T-cell (primary cell): Measurements from ENCODE around the gene MRPL9. TPM values are rescaled to one million over a fixed set of nuclear protein-coding genes. Genes with fewer than 3 reads are reported as not detected.
"Not testable (repeated sequence)": the region's sequence is repeated elsewhere in the genome, so short reads cannot be mapped to it uniquely, and the experiment has no call there.

Experiments used
- ATAC-seq, 4 experiments: fragments of 200-7000 bp in 3 of 4; fragments of 150-1000 bp in 1 of 4; cut with Tn5 transposase; replicated peaks in 1 of 4; 1 replicate in 3 of 4; 2 replicates in 1 of 4; pipeline ENCODE4 v1.10.0; 2021; ENCODE audit warnings: moderate library complexity in 3 of 4, mild to moderate bottlenecking in 2 of 4, moderate number of reproducible peaks in 1 of 4
- CTCF ChIA-PET, 2 donors: fragments of 300-600 bp; sonication (Branson Sonifier 250); formaldehyde crosslinking; loops; one replicate each; lab custom pipeline; 2022; ENCODE audit warnings: antibody characterized with exemption in 2 of 2; lab: Charles Lee
- POLR2A ChIA-PET, 2 donors: fragments of 300-600 bp; sonication (Branson Sonifier 250); formaldehyde crosslinking; loops; one replicate each; lab custom pipeline; 2022; ENCODE audit warnings: antibody characterized with exemption in 2 of 2; lab: Charles Lee
- DNase-seq, 35 experiments: peaks; one replicate each; pipeline versions ENCODE4 v3.0.0 to v3.0.0-alpha.2; 2013 to 2023
- H3K27ac ChIP-seq: one replicate; pipeline ENCODE4 v1.5.1; 2013; ENCODE audit warnings: low read length
- H3K27me3 ChIP-seq, 2 experiments: replicated peaks in 1 of 2; 1 replicate in 1 of 2; 2 replicates in 1 of 2; pipeline versions ENCODE4 v1.6.1 to v1.7.0; 2013; ENCODE audit warnings: low read length in 1 of 2, mixed read lengths in 1 of 2; ENCODE audit not compliant: control insufficient read depth in 2 of 2, insufficient read depth in 2 of 2; ENCODE audit errors: extremely low read depth in 1 of 2
- H3K36me3 ChIP-seq, 2 donors: 1 replicate in 1 of 2; 2 replicates in 1 of 2; pipeline versions ENCODE4 v1.6.1 to v1.7.0; 2013; ENCODE audit warnings: low read length in 1 of 2; ENCODE audit not compliant: control insufficient read depth in 2 of 2, insufficient read depth in 1 of 2; ENCODE audit errors: extremely low read depth in 1 of 2
- H3K4me1 ChIP-seq, 2 experiments: 1 replicate in 1 of 2; 2 replicates in 1 of 2; pipeline versions ENCODE4 v1.6.1 to v1.7.0; 2013; ENCODE audit warnings: low read length in 2 of 2, mixed read lengths in 1 of 2; ENCODE audit not compliant: insufficient read depth in 2 of 2, control insufficient read depth in 1 of 2; ENCODE audit errors: extremely low read depth in 1 of 2
- H3K4me3 ChIP-seq, 2 donors: 1 replicate in 1 of 2; 2 replicates in 1 of 2; pipeline versions ENCODE4 v1.5.1 to v1.7.0; 2013; ENCODE audit warnings: mild to moderate bottlenecking in 2 of 2, low read length in 1 of 2, moderate library complexity in 1 of 2; ENCODE audit not compliant: control insufficient read depth in 1 of 2; ENCODE audit errors: extremely low read depth in 1 of 2
- H3K9me3 ChIP-seq: 2 replicates; pipeline ENCODE4 v1.7.0; 2013
- H3K27ac Mint-ChIP-seq, 2 donors: one replicate each; pipeline ENCODE4 v1.8.0; 2020 to 2021; ENCODE audit warnings: mild to moderate bottlenecking in 2 of 2, mixed read lengths in 2 of 2
- H3K27me3 Mint-ChIP-seq, 2 donors: one replicate each; pipeline ENCODE4 v1.8.0; 2021 to 2022; ENCODE audit warnings: mixed read lengths in 2 of 2
- H3K36me3 Mint-ChIP-seq: one replicate; pipeline ENCODE4 v1.8.0; 2021; ENCODE audit warnings: mixed read lengths
- H3K4me1 Mint-ChIP-seq, 3 donors: one replicate each; pipeline ENCODE4 v1.8.0; 2020 to 2022; ENCODE audit warnings: mixed read lengths in 3 of 3, mild to moderate bottlenecking in 1 of 3
- H3K4me3 Mint-ChIP-seq, 3 donors: one replicate each; pipeline ENCODE4 v1.8.0; 2020 to 2022; ENCODE audit warnings: mild to moderate bottlenecking in 3 of 3, mixed read lengths in 3 of 3, moderate library complexity in 3 of 3
- H3K9me3 Mint-ChIP-seq, 3 donors: one replicate each; pipeline ENCODE4 v1.8.0; 2020 to 2022; ENCODE audit warnings: mixed read lengths in 3 of 3
- WGBS: methylation state at CpG from one replicate; pipeline ENCODE4 v1.1.5; 2013; ENCODE audit warnings: missing lambda C conversion rate; ENCODE audit not compliant: insufficient coverage; 5-methylcytosine and 5-hydroxymethylcytosine counted together
- total RNA-seq, 35 experiments: library from RNA in 6 of 35; stranded (reverse) in 6 of 35; fragments of 120-200 nt in 1 of 35; gene quantifications; one replicate each; pipeline versions ENCODE4 v1.2.1 to v1.2.4 and lab custom pipeline; 2013 to 2026

The MRPL9 gene
- total RNA-seq, 5 donors from 2014 or later (not counting 1 experiment from before 2014, with no cell fraction given), result 72.0 to 131 (median 88.7) TPM

DNA sequence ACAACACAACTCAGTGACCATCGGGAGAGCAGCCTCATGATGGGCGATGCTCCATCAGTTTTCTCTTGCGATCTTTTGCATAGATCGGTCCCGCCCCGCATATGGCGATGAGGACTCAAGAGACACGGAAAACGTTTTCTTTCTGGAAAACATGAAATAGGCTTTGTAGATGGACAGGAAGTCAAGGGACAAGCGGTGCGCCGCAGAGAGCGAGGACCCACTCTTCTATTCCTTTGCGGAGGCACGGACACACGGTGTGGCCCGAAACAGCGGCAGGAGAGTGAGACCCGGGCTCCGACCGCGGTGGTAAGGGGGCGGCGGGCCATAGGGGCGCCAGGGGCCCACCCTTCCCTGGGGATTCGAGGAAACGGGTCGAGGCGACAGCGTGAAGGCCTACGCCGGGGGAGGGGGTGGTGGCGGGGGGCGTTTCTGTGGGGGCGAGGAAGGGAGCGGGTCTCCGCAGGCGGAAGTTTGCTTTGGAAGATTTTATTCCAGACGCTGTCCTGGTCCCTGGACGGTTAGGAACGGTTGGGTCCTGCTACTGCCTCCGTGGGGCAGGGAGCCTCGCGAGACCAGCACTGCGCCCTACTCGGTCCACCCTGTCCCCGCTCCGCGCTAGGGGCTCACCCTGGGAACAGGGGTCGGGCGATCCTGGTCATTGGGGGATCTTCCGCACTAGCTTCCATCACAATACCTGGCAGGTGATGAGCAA is 27.8 kb upstream of the MRPL9 start:
- 2% methylated on average over 40 of the region's 52 CpGs for WGBS
- CTCF ChIA-PET, result interaction anchor here in 1 of 2 donors (2.0 kb wide), 1 partner anchor 28 kb away, joined by 9 read pairs; the partner anchor contains the start of gene MRPL9

DNA sequence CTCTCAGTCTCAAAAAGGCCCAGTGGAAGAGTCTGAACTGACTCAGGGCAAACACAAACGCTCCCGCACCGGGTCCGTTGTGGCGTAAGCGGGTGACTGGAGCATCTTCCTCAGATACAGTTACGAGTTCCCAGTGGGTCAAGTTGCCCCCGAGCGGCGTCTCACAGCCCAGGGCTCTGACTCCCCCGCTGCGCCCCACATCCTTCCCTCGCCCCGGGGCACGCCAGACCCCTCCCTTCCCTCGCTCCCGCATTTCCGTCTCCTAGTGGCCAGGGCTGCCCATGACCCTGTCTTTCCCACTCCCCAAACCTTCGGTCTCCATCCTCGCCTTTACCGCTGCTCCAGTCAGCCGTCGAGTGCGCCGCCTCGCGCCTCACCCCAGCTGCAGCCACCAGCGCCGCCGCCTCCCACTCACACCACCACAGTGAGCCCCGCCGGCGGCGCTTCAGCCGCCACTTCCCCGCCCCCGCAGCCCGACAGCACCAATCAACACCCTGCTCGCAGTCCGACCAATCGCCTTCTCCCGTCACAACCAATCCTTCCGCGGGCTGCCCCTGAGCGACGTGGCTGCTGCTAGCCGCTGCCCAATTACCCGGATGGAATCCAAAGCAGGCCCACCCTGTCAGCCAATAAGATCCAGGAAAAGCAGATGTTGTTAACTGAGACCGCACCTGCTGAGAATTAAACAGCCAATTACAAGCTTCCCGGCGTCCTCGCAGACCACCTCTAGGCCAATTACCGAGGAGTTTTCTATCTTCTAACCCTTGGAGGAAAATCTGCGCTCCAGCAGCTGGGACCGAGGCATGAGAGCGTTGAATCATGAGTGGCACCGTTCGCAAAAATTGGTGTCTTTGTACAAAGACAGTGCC is 27.0 kb upstream of the MRPL9 start, which contains the start of gene TDRKH:
Gene TDRKH (minus strand): TSS at position 430 of the 869 bp plus-strand sequence. CDS start 7,478 bp downstream, outside the sequence.
- Mint-ChIP-seq H3K27me3 (no peaks in the 10 kb centered on the region), H3K9me3 (no peaks in the 10 kb centered on the region), H3K36me3 (peaks cover 7% of the 10 kb centered on the region), H3K27ac (peak within 1 kb of the TSS; percentile 82 to 85), H3K4me1 (peaks cover 31 to 40% (median 36%) of the 10 kb centered on the region in 3 donors), H3K4me3 (peak within 1 kb of the TSS; percentile 92 to 99 (median 98))
- Histone ChIP-seq H3K27me3 (no peaks in the 10 kb centered on the region), H3K9me3 (no peaks in the 10 kb centered on the region), H3K27ac (peak within 1 kb of the TSS; percentile 38), H3K4me3 (peak within 1 kb of the TSS; percentile 80 to 97), H3K36me3 (no peaks in the 10 kb centered on the region), H3K4me1 (peaks cover 6 to 10% of the 10 kb centered on the region in 2 experiments)
- peak; percentile 93 to 100 (median 98) for DNase-seq
- WGBS, result under 1% methylated on average over 57 of the region's 58 CpGs
- ChIA-PET CTCF (interaction anchor here in 1 of 2 donors (0.8 to 2.0 kb wide), 4 partner anchors 27 to 211 kb away, joined by 3 to 9 read pairs (median 3); partner anchors contain the start of gene MRPL9), POLR2A (no interaction called here)
- ATAC-seq, result peak; percentile 94 to 96 (median 96)

More for the DNA sequence above, 27.8 kb upstream of the MRPL9 start:
- Mint-ChIP-seq H3K4me1 (peaks cover 31 to 40% (median 36%) of the 10 kb centered on the region in 3 donors), H3K27me3 (no peaks in the 10 kb centered on the region), H3K9me3 (no peaks in the 10 kb centered on the region), H3K36me3 (peaks cover 7% of the 10 kb centered on the region), H3K27ac (peak overlapping the region; percentile 82 to 85), H3K4me3 (peak overlapping the region; percentile 92 to 99 (median 98))
- DNase-seq (peak in 1 of 35 experiments; percentile 14), ATAC-seq (no peak)
- H3K27ac ChIP-seq, result no peak overlapping the region
- H3K4me1 ChIP-seq, result peaks cover 6 to 10% of the 10 kb centered on the region in 2 experiments
- peaks cover 0 to 2% of the 10 kb centered on the region in 2 donors for H3K36me3 ChIP-seq
- peak overlapping the region; percentile 80 to 97 for H3K4me3 ChIP-seq
- POLR2A ChIA-PET, result no interaction called here
- no peaks in the 10 kb centered on the region for H3K27me3 ChIP-seq
- H3K9me3 ChIP-seq, result no peaks in the 10 kb centered on the region

DNA sequence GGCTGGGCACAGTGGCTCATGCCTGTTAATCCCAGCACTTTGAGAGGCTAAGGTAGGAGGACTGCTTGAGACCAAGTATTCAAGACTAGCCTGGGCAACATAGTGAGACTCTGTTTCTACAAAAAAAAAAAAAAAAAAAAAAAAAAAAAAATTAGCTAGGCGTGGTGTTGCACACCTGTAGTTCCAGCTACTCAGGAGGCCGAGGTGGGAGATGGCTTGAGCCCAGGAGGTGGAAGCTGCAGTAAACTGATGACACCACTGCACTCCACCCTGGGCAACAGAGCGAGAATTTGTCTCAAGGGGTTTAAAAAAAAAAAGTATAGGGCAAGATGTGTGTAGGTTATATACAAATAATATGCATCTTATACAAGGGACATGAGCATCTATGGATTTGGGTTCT is 24.4 kb upstream of the MRPL9 start:
- H3K36me3 Mint-ChIP-seq, result peaks cover 3% of the 10 kb centered on the region
- H3K4me3 Mint-ChIP-seq, result no peak overlapping the region
- no peaks in the 10 kb centered on the region for H3K27me3 Mint-ChIP-seq
- ChIA-PET POLR2A (no interaction called here), CTCF (interaction anchor here in 1 of 2 donors (0.6 to 0.7 kb wide), 3 partner anchors 56 to 343 kb away, joined by 4 to 6 read pairs (median 5); no protein-coding TSS in a partner anchor)
- Histone ChIP-seq H3K27ac (no peak overlapping the region), H3K4me1 (peaks cover 6 to 10% of the 10 kb centered on the region in 2 experiments), H3K9me3 (no peaks in the 10 kb centered on the region), H3K36me3 (peaks cover 0 to 2% of the 10 kb centered on the region in 2 donors), H3K27me3 (no peaks in the 10 kb centered on the region), H3K4me3 (no peak overlapping the region)
- DNase-seq, result no peak
- H3K27ac Mint-ChIP-seq, result no peak overlapping the region
- no peaks in the 10 kb centered on the region for H3K9me3 Mint-ChIP-seq
- H3K4me1 Mint-ChIP-seq, result peaks cover 30 to 40% (median 36%) of the 10 kb centered on the region in 3 donors
- no CpG with 5 or more reads among the region's 3 CpGs for WGBS
- no peak for ATAC-seq

DNA sequence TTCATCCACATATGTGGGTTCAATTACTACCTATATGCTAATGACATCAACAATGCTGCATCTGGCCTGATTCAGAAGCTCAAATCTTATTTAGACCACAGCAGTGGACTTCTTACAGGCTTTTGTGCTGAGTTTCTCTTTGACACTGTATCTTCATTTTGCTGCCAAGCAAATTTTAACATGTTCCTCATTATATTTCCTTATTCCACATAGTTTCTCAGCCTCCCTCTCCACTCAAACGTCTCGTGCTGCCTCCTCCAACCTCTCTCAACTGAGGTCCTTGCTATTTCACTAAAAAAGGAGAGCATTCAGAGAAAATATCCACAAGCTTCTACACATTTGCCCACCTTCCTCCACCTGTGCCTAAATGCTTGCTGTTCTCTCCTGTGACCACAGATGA is 20.5 kb upstream of the MRPL9 start:
- Histone ChIP-seq H3K27me3 (no peaks in the 10 kb centered on the region), H3K4me1 (no peaks in the 10 kb centered on the region), H3K36me3 (peaks cover under 1 to 23% of the 10 kb centered on the region in 2 donors), H3K9me3 (no peaks in the 10 kb centered on the region), H3K4me3 (no peak overlapping the region), H3K27ac (no peak overlapping the region)
- POLR2A ChIA-PET, result no interaction called here
- Mint-ChIP-seq H3K27ac (no peak overlapping the region), H3K9me3 (no peaks in the 10 kb centered on the region), H3K4me3 (no peak overlapping the region), H3K36me3 (peaks cover 20% of the 10 kb centered on the region), H3K4me1 (peaks cover 6 to 7% (median 7%) of the 10 kb centered on the region in 3 donors), H3K27me3 (no peaks in the 10 kb centered on the region)
- DNase-seq (no peak), ATAC-seq (no peak)
- CTCF ChIA-PET, result no interaction called here
- 93% methylated on average over 2 of the region's 2 CpGs for WGBS

DNA sequence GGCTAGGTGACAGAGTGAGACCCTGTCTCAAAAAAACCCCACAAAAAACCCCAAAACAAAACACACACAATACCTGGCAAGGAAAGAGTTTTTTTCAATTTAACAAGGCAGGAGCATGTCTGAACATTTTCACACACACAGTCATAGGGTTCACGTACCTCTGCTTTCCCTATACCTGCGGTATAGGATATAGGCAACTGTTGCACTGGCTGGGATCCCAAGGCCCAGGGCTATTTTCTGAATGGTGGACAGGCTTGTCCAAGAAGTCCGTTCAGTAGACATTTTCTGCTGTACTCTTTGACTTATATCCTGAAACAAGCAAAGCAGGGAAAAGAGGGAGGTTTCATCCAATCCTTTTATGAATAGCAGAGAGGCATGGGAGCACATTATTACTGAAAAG is 19.4 kb upstream of the MRPL9 start:
- H3K36me3 Mint-ChIP-seq, result peaks cover 26% of the 10 kb centered on the region
- whole genome bisulfite sequencing, result 87% methylated on average over 3 of the region's 3 CpGs

GRCh38 chr1:151782026-151782425 is 18.7 kb upstream of the MRPL9 start:
- peaks cover 4 to 33% of the 10 kb centered on the region in 2 donors for H3K36me3 ChIP-seq
- H3K4me3 ChIP-seq, H3K27ac ChIP-seq, H3K4me3 Mint-ChIP-seq, ATAC-seq, CTCF ChIA-PET, H3K27me3 Mint-ChIP-seq, POLR2A ChIA-PET, H3K4me1 ChIP-seq, H3K27ac Mint-ChIP-seq, H3K9me3 Mint-ChIP-seq, DNase-seq, H3K27me3 ChIP-seq, H3K4me1 Mint-ChIP-seq, H3K9me3 ChIP-seq: not testable (repeated sequence)
- WGBS, result 92% methylated on average over 2 of the region's 5 CpGs
- H3K36me3 Mint-ChIP-seq, result peaks cover 27% of the 10 kb centered on the region

More for the DNA sequence above, 19.4 kb upstream of the MRPL9 start:
- Mint-ChIP-seq H3K4me3 (no peak overlapping the region), H3K4me1 (no peaks in the 10 kb centered on the region), H3K9me3 (no peaks in the 10 kb centered on the region), H3K27me3 (no peaks in the 10 kb centered on the region), H3K27ac (no peak overlapping the region)
- no peak for DNase-seq
- ChIA-PET POLR2A (no interaction called here), CTCF (interaction anchor here in 1 of 2 donors (0.6 kb wide), 1 partner anchor 512 kb away, joined by 4 read pairs; no protein-coding TSS in a partner anchor)
- ATAC-seq, result no peak
- Histone ChIP-seq H3K36me3 (peaks cover 4 to 33% of the 10 kb centered on the region in 2 donors), H3K9me3 (no peaks in the 10 kb centered on the region), H3K4me3 (no peak overlapping the region), H3K27ac (no peak overlapping the region), H3K27me3 (no peaks in the 10 kb centered on the region), H3K4me1 (no peaks in the 10 kb centered on the region)
